Stimulated activated CD8-positive, alpha-beta memory T cell treated with anti-CD3 and anti-CD28 coated beads, Interleukin-12 subunit alpha, Interleukin-12 subunit beta, amount 100 ng/mL, for 1 hour (primary cell): ENCODE data around the gene MRPS7.

ENCODE experiments used
- DNase-seq: peaks from one replicate; pipeline ENCODE4 v3.0.0-alpha.2; 2020; ENCODE audit warnings: low read depth

The MRPS7 gene

GRCh38 chr17:75308732-75309629, 47.3 kb downstream of the MRPS7 start:
- DNase-seq: no peak

- no peak for DNase-seq
Measured at GRCh38 chr17:75313941-75314551, 52.4 kb downstream of the MRPS7 start.

DNA sequence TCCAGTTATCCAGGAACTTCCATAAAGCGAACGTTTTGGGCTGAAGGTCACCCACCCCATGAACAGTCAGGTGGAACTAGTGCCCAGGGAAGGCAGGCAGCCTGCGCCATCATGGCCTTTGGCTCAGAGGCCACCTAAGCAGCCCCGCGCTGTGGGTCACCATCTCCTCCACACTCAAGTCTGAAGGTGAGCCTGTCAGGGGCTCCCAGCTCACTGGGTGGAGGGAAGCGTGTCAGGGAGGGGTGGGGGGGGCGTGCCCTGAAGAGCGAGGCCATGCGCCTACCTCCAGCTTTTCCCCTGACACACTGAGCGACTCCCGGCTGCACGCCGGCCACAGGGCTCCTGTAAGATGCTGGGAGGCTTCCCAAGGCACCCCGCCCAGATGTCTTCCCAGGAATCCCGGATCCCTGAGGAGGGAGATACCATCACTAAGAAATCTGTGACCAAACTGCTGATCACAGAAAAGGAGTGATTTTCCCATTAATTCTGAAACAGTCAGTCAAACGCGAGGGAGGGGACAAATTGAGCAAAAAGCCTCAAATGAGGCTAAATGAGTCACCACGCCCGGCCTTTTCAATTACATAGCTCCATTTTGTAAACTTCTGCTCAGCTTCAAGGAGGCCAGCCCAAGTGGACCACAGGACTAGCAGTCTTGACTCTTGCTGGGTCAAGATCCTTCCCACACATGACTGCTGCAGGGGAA, 54.0 kb downstream of the MRPS7 start:
- no peak for DNase-seq
